ENCODE data around the gene THSD4.

- TF ChIP-seq CTCF (IDR thresholded peaks at IDR 0.05; ENCODE audit: insufficient read depth, low read length) = no peak
- TF ChIP-seq POLR2AphosphoS5 (IDR thresholded peaks at IDR 0.05; ENCODE audit: low read depth) = no peak
- TF ChIP-seq GABPA (IDR thresholded peaks at IDR 0.05; ENCODE audit: low read depth) = no peak
- TF ChIP-seq REST (IDR thresholded peaks at IDR 0.05; ENCODE audit: insufficient replicate concordance, low read depth) = no peak
- no peak for TF ChIP-seq SPI1 (IDR thresholded peaks at IDR 0.05; ENCODE audit: borderline replicate concordance, low read depth)
These were observed 339.3 kb downstream of the THSD4 start for GRCh38 chr15:71454462-71454996.

All from HL-60 (cell line).